Testis (tissue), 3 donors: ENCODE results near the gene BRD4. TPM values are rescaled to one million over a fixed set of nuclear protein-coding genes. Genes with fewer than 3 reads are reported as not detected.

ENCODE experiments used
- DNase-seq: peaks from one replicate; pipeline ENCODE4 v3.0.0-alpha.2; 2019
- H3K27ac ChIP-seq, 2 donors: fragments of 200-600 bp; sonication (generic); one replicate each; pipeline ENCODE4 v1.5.1; 2019
- H3K27me3 ChIP-seq: fragments of 200-600 bp; sonication (generic); one replicate; pipeline ENCODE4 v1.5.1; 2019
- H3K36me3 ChIP-seq: fragments of 200-600 bp; sonication (generic); one replicate; pipeline ENCODE4 v1.5.1; 2017; ENCODE audit warnings: low read depth; ENCODE audit errors: missing control alignments
- H3K4me1 ChIP-seq: fragments of 200-600 bp; sonication (generic); one replicate; pipeline ENCODE4 v1.5.1; 2019
- H3K4me3 ChIP-seq, 2 donors: fragments of 200-600 bp; sonication (generic); one replicate each; pipeline ENCODE4 v1.5.1; 2017 to 2019
- H3K9me3 ChIP-seq: fragments of 200-600 bp; sonication (generic); one replicate; pipeline ENCODE4 v1.5.1; 2017
- CTCF ChIP-seq, 3 experiments: fragments of 450-650 bp in 2 of 3; fragments of 200-600 bp in 1 of 3; sonication (generic) in 1 of 3; IDR thresholded peaks; one replicate each; pipeline ENCODE4 v1.5.1; 2016 to 2019; ENCODE audit warnings: antibody characterized with exemption in 3 of 3, mild to moderate bottlenecking in 2 of 3, moderate library complexity in 1 of 3
- POLR2A ChIP-seq: fragments of 450-650 bp; IDR thresholded peaks from one replicate; pipeline ENCODE4 v1.6.1; 2017; ENCODE audit warnings: antibody characterized with exemption, mild to moderate bottlenecking, moderate library complexity
- WGBS, 2 donors: methylation state at CpG; one replicate each; pipeline ENCODE4 v1.1.5; 2018; 5-methylcytosine and 5-hydroxymethylcytosine counted together
- intact Hi-C: fragments of 100-400 bp; cut with DNase I; formaldehyde crosslinking; loops from one replicate; pipeline ENCODE4 v1.15.1; 2023; ENCODE audit warnings: low total_unique reads
- polyA plus RNA-seq: library from polyadenylated mRNA; stranded (reverse); fragments of 350-450 nt; fragmentation: Illumina TruSeq; extraction: RNeasy Lipid Tissue Mini Kit (QIAGEN cat#74804); gene quantifications from one replicate; pipeline ENCODE4 v1.2.3, GENCODE V29; 2014; ENCODE audit warnings: low read depth, low replicate concordance; ENCODE audit not compliant: insufficient read depth
- total RNA-seq, 2 donors: library from RNA; depleted of rRNA; stranded (reverse); fragments of >200 nt; gene quantifications; one replicate each; pipeline ENCODE4 v1.2.3, GENCODE V29; 2016

BRD4 gene
- total and polyA plus RNA-seq, 3 donors from 2014 or later, result 59.2 to 109 (median 106) TPM

- Histone ChIP-seq H3K36me3 (no peaks in the 10 kb centered on the region), H3K9me3 (no peaks in the 10 kb centered on the region), H3K4me1 (peaks cover 78% of the 10 kb centered on the region), H3K27ac (peak overlapping the region in 1 of 2 donors; percentile 65), H3K27me3 (no peaks in the 10 kb centered on the region), H3K4me3 (no peak overlapping the region)
- WGBS, 2 donors, result 61 to 80% methylated on average over 1 of the region's 1 CpG
- TF ChIP-seq CTCF (IDR thresholded peaks at IDR 0.05) (no peak), POLR2A (no peak)
- intact Hi-C loops, result no loop called here
- no peak for DNase-seq
These were observed 50.0 kb downstream of the BRD4 start for GRCh38 chr19:15282311-15282705.

GRCh38 chr19:15280915-15281683 is 51.2 kb downstream of the BRD4 start:
- Histone ChIP-seq H3K4me1 (peaks cover 88% of the 10 kb centered on the region), H3K36me3 (no peaks in the 10 kb centered on the region), H3K27me3 (no peaks in the 10 kb centered on the region), H3K4me3 (no peak overlapping the region), H3K9me3 (no peaks in the 10 kb centered on the region), H3K27ac (peak overlapping the region; percentile 32 to 65)
- 13 to 41% methylated on average over 6 to 12 of the region's 12 CpGs for WGBS, 2 donors
- intact Hi-C loops, result no loop called here
- peak; percentile 89 for DNase-seq
- TF ChIP-seq CTCF (IDR thresholded peaks at IDR 0.05) (no peak), POLR2A (no peak)

GRCh38 chr19:15280048-15280725 is 52.2 kb downstream of the BRD4 start:
- H3K27ac ChIP-seq, result peak overlapping the region; percentile 16 to 65
- no peak for DNase-seq
- TF ChIP-seq POLR2A, result no peak
- TF ChIP-seq CTCF (IDR thresholded peaks at IDR 0.05), result no peak
- intact Hi-C loops, result no loop called here
- WGBS, 2 donors, result 45 to 56% methylated on average over 4 to 6 of the region's 6 CpGs
- no peaks in the 10 kb centered on the region for H3K36me3 ChIP-seq
- H3K4me1 ChIP-seq, result peaks cover 88% of the 10 kb centered on the region
- H3K4me3 ChIP-seq, result no peak overlapping the region
- no peaks in the 10 kb centered on the region for H3K9me3 ChIP-seq
- H3K27me3 ChIP-seq, result no peaks in the 10 kb centered on the region

- peak overlapping the region in 1 of 2 donors; percentile 65 for H3K27ac ChIP-seq
- H3K4me1 ChIP-seq, result peaks cover 88% of the 10 kb centered on the region
- H3K36me3 ChIP-seq, result no peaks in the 10 kb centered on the region
- no peak for DNase-seq
- no peak for TF ChIP-seq POLR2A
- no peak for TF ChIP-seq CTCF (IDR thresholded peaks at IDR 0.05)
- intact Hi-C loops, result no loop called here
- no peak overlapping the region for H3K4me3 ChIP-seq
- WGBS, 2 donors, result 61 to 78% methylated on average over 4 of the region's 4 CpGs
- no peaks in the 10 kb centered on the region for H3K27me3 ChIP-seq
- H3K9me3 ChIP-seq, result no peaks in the 10 kb centered on the region
These were observed 52.9 kb downstream of the BRD4 start for GRCh38 chr19:15279326-15279904.
